H1 (cell line): Measurements from ENCODE around the gene TCP11. TPM values are rescaled to one million over a fixed set of nuclear protein-coding genes. Genes with fewer than 3 reads are reported as not detected.

ENCODE experiments used
- BRCA1 ChIP-seq: IDR thresholded peaks from 2 replicates; pipeline ENCODE4 v1.6.1; 2012; ENCODE audit warnings: low read depth, low read length, improper control_type of control experiment
- CHD1 ChIP-seq: IDR thresholded peaks from 2 replicates; pipeline ENCODE4 v1.6.1; 2012; ENCODE audit warnings: low read depth, low read length, improper control_type of control experiment
- JUND ChIP-seq: IDR thresholded peaks from 2 replicates; pipeline ENCODE4 v1.6.1; 2011; ENCODE audit warnings: mild to moderate bottlenecking, improper control_type of control experiment, low read length
- KDM4A ChIP-seq: IDR thresholded peaks from one replicate; pipeline ENCODE4 v1.7.1; 2012; ENCODE audit warnings: low read depth, mild to moderate bottlenecking, moderate library complexity, low read length, inconsistent platforms; ENCODE audit not compliant: severe bottlenecking
- POLR2AphosphoS5 ChIP-seq: IDR thresholded peaks from 2 replicates; pipeline ENCODE4 v1.6.1; 2011; ENCODE audit warnings: low read depth, low read length
- polyA plus RNA-seq, 7 experiments: library from polyadenylated mRNA; depleted of rRNA in 3 of 7; stranded (reverse) in 5 of 7; unstranded in 2 of 7; fragments of >200 nt in 5 of 7; fragments of 200-250 nt in 2 of 7; gene quantifications; 1 replicate in 5 of 7; 2 replicates in 1 of 7; 4 replicates in 1 of 7; pipeline versions ENCODE4 v1.2.1 to v1.2.3, GENCODE V29; 2011 to 2013; ENCODE audit warnings: missing spikeins in 2 of 7, mixed read lengths in 2 of 7
- total RNA-seq: library from RNA; stranded (reverse); fragmentation: NEBNext Ultra II Directional; extraction: Animal tissue kit (Norgen Biotek cat#: 25700); gene quantifications from 2 replicates; pipeline ENCODE4 v1.2.1, GENCODE V29; 2021
- TF ChIP-seq, protein P1 (sequence below): IDR thresholded peaks from 2 replicates; pipeline ENCODE4 v1.6.1; 2012; ENCODE audit warnings: inconsistent platforms

The TCP11 gene
- total and polyA plus RNA-seq, 2 of the 8 experiments (the other 6 are each of a cell fraction or from before 2014, with no cell fraction given) = 0.11 TPM; not detected in 1

DNA sequence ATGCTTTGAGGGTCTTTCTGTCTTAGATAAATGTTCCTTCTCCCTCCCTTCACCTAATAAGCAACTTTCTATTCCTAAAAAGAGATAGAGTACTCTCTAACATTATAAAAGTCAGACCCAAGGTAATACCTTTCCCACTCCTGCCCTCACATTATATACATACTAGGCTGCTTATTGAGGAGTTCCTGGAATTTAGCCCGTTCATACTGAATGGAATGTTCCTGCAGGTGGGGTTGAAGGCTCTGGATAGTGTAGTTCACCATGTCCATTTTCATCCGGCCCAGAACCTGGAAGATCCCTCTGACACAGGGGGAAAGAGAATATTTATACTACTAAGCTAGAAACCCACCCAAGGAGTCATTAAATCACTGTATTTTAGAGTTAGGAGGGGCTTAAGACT, 20.4 kb downstream of the TCP11 start (continued):
- TF ChIP-seq KDM4A (no peak), CHD1 (no peak), BRCA1 (no peak), POLR2AphosphoS5 (no peak), JUND (no peak)
- TF ChIP-seq, protein P1, sequence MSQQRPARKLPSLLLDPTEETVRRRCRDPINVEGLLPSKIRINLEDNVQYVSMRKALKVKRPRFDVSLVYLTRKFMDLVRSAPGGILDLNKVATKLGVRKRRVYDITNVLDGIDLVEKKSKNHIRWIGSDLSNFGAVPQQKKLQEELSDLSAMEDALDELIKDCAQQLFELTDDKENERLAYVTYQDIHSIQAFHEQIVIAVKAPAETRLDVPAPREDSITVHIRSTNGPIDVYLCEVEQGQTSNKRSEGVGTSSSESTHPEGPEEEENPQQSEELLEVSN = no peak
